Pancreas (tissue), 10 donors: ENCODE measurements around the gene ULK4. TPM values are rescaled to one million over a fixed set of nuclear protein-coding genes. Genes with fewer than 3 reads are reported as not detected.

Source experiments
- ATAC-seq, 4 donors: fragments of 200-7000 bp; cut with Tn5 transposase; one replicate each; pipeline versions ENCODE4 v1.8.0 to v1.9.1; 2020; ENCODE audit warnings: mild to moderate bottlenecking in 4 of 4, moderate library complexity in 4 of 4
- DNase-seq, 6 donors: peaks; one replicate each; pipeline ENCODE4 v3.0.0-alpha.2; 2020
- FAIRE-seq: peaks from 2 replicates; lab custom pipeline; 2012; peaks lifted over from hg19 to GRCh38; lab: Jason Lieb, UNC
- H3K27ac ChIP-seq, 4 donors: fragments of 200-600 bp; sonication (generic); 1 replicate in 3 of 4; 2 replicates in 1 of 4; pipeline versions ENCODE4 v1.5.0 to v1.8.0; 2020
- H3K27me3 ChIP-seq, 4 donors: fragments of 200-600 bp; one replicate each; pipeline ENCODE4 v1.8.0; 2021
- H3K36me3 ChIP-seq, 3 donors: fragments of 200-600 bp; sonication (generic) in 1 of 3; one replicate each; pipeline versions ENCODE4 v1.5.0 to v1.8.0; 2020 to 2021
- H3K4me1 ChIP-seq, 3 donors: fragments of 200-600 bp; one replicate each; pipeline ENCODE4 v1.8.0; 2021
- H3K4me3 ChIP-seq, 4 donors: fragments of 200-600 bp; sonication (generic) in 2 of 4; one replicate each; pipeline versions ENCODE4 v1.5.0 to v1.8.0; 2020 to 2021
- H3K9me3 ChIP-seq, 4 donors: fragments of 200-600 bp; one replicate each; pipeline ENCODE4 v1.8.0; 2021
- WGBS, 2 donors: extraction: QIAGEN DNeasy Blood & Tissue Kit; methylation state at CpG; one replicate each; pipeline ENCODE4 v1.1.7; 2013; 5-methylcytosine and 5-hydroxymethylcytosine counted together
- intact Hi-C, 3 donors: fragments of 100-400 bp; cut with DNase I; formaldehyde crosslinking; loops; one replicate each; pipeline versions ENCODE4 v1.11.1 to v1.14.2; 2022
- polyA plus RNA-seq, 2 donors: library from polyadenylated mRNA; stranded (reverse); fragments of 200-250 nt; gene quantifications; one replicate each; pipeline ENCODE4 v1.2.3, GENCODE V29; 2013
- total RNA-seq, 6 donors: library from RNA; stranded (reverse); fragmentation: NEBNext Ultra II Directional in 4 of 6; extraction: Animal tissue kit (Norgen Biotek cat#: 25700) in 4 of 6; gene quantifications; one replicate each; pipeline versions ENCODE4 v1.2.1 to v1.2.4, GENCODE V29; 2021 to 2023
- TF ChIP-seq, protein P1 (sequence below), 4 donors: fragments of 200-600 bp; sonication (generic) in 3 of 4; IDR thresholded peaks; one replicate each; pipeline versions ENCODE4 v1.5.0 to v1.8.0; 2021; ENCODE audit warnings: antibody characterized with exemption in 4 of 4
- donor health status: healthy with polysubstance abuse.
- donor health status: DM: no; HTN: no; CAD: no; lungs with moderate emphysema.
- donor health status: DM: no; HTN: no; CAD: no.
- donor health status: control.
- donor health status: control.
- donor health status: Bipolar disorder and iron deficiency.
- donor health status: DM: yes; HTN: yes; CAD: no.
- donor health status: DM: no; HTN: no; CAD: no.
- donor health status: DM: no; HTN: no; CAD: no.
- donor health status: DM: yes; HTN: yes; CAD: no.

Gene ULK4
- total and polyA plus RNA-seq, 8 donors = 2.3 to 8.6 (median 4.2) TPM

- ATAC-seq = no peak
- no peak for FAIRE-seq
Measured at GRCh38 chr3:41357271-41357670, 604.6 kb downstream of the ULK4 start.

DNA sequence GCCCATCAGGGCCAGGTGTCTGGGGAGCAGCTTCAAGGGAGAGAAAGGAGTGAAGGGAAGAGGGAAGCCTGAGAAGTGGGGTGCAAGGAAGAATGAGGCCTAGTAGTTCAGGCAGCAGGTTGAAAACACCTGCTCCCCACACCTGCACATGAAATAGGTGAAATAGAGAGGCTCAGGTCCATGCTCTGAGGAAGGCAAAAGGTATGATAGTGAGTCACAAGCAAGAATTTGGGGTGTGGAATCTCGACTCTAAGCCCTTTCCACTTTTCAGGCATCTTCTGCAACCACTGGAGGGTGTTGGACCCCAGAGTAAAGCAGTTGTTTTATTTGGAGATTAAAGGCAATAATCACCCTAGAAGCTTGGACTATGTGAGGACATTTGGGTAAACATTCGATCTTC is 605.1 kb downstream of the ULK4 start:
- no peaks in the 10 kb centered on the region for H3K9me3 ChIP-seq
- no peak overlapping the region for H3K4me3 ChIP-seq
- WGBS, 2 donors = 54 to 74% methylated on average over 2 of the region's 2 CpGs
- intact Hi-C loops = no loop called here
- H3K27me3 ChIP-seq = no peaks in the 10 kb centered on the region
- no peak for DNase-seq
- no peak for ATAC-seq
- H3K27ac ChIP-seq = no peak overlapping the region
- H3K4me1 ChIP-seq = no peaks in the 10 kb centered on the region
- TF ChIP-seq, protein P1, sequence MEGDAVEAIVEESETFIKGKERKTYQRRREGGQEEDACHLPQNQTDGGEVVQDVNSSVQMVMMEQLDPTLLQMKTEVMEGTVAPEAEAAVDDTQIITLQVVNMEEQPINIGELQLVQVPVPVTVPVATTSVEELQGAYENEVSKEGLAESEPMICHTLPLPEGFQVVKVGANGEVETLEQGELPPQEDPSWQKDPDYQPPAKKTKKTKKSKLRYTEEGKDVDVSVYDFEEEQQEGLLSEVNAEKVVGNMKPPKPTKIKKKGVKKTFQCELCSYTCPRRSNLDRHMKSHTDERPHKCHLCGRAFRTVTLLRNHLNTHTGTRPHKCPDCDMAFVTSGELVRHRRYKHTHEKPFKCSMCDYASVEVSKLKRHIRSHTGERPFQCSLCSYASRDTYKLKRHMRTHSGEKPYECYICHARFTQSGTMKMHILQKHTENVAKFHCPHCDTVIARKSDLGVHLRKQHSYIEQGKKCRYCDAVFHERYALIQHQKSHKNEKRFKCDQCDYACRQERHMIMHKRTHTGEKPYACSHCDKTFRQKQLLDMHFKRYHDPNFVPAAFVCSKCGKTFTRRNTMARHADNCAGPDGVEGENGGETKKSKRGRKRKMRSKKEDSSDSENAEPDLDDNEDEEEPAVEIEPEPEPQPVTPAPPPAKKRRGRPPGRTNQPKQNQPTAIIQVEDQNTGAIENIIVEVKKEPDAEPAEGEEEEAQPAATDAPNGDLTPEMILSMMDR (IDR thresholded peaks at IDR 0.05) = no peak
- H3K36me3 ChIP-seq = no peaks in the 10 kb centered on the region
- no peak for FAIRE-seq

More at GRCh38 chr3:41357271-41357670, 604.6 kb downstream of the ULK4 start:
- Histone ChIP-seq H3K4me3 (no peak overlapping the region), H3K27me3 (no peaks in the 10 kb centered on the region), H3K9me3 (no peaks in the 10 kb centered on the region), H3K36me3 (no peaks in the 10 kb centered on the region), H3K4me1 (no peaks in the 10 kb centered on the region), H3K27ac (no peak overlapping the region)
- TF ChIP-seq, protein P1 (IDR thresholded peaks at IDR 0.05) = no peak
- 86 to 91% methylated on average over 9 of the region's 9 CpGs for WGBS, 2 donors
- DNase-seq = no peak
- intact Hi-C loops = no loop called here

DNA sequence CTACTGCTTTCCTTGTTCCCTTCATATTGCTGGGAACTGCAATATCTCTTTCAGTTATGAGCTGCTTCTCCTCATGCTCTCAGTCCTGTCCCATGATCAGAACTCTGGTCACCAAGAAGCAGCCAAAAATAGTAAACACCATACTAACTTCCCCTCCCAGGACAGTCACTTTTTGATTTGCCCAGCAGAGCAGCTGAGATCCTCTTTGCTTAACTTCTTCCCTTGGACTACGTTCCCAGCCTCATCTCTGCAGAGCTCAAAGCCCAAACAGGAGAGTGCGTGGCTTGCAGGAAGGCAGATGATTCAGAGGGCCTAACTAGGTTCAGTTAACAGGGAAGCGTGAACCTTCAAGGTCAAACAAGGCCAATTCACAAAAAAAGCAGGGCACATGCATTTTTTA is 609.4 kb downstream of the ULK4 start:
- intact Hi-C loops = no loop called here
- 89 to 93% methylated on average over 3 of the region's 3 CpGs for WGBS, 2 donors
- ATAC-seq (peak in 2 of 4 donors; percentile 32 to 40), FAIRE-seq (no peak), DNase-seq (no peak)
- Histone ChIP-seq H3K4me1 (no peaks in the 10 kb centered on the region), H3K27ac (no peak overlapping the region), H3K27me3 (no peaks in the 10 kb centered on the region), H3K4me3 (no peak overlapping the region), H3K9me3 (no peaks in the 10 kb centered on the region), H3K36me3 (no peaks in the 10 kb centered on the region)
- TF ChIP-seq, protein P1 (IDR thresholded peaks at IDR 0.05) = no peak

DNA sequence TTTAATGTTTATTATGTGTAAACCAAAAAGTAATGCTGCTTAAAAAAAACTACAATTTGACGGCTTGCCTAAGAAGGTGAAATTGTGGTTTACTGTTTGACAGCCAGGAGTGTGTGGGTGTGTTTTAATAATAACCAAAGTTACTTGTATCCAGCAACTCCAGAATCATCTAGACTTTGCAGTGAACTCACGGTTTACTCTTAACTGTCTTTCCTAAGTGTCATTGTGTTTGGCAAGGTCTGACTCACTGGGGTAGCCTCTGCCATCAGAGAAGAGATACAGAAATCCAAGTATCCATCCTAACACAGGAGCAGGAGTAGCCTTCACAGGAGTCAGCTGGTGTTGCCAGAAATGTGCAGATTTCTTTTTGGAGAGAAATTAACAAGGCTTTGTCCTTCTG is 611.5 kb downstream of the ULK4 start:
- 80 to 83% methylated on average over 2 of the region's 2 CpGs for WGBS, 2 donors
- ATAC-seq (no peak), FAIRE-seq (no peak), DNase-seq (no peak)
- no peaks in the 10 kb centered on the region for H3K9me3 ChIP-seq
- no peak overlapping the region for H3K27ac ChIP-seq
- TF ChIP-seq, protein P1 (IDR thresholded peaks at IDR 0.05) = no peak
- no peaks in the 10 kb centered on the region for H3K36me3 ChIP-seq
- intact Hi-C loops = no loop called here
- no peaks in the 10 kb centered on the region for H3K4me1 ChIP-seq
- H3K4me3 ChIP-seq = no peak overlapping the region
- H3K27me3 ChIP-seq = no peaks in the 10 kb centered on the region

DNA sequence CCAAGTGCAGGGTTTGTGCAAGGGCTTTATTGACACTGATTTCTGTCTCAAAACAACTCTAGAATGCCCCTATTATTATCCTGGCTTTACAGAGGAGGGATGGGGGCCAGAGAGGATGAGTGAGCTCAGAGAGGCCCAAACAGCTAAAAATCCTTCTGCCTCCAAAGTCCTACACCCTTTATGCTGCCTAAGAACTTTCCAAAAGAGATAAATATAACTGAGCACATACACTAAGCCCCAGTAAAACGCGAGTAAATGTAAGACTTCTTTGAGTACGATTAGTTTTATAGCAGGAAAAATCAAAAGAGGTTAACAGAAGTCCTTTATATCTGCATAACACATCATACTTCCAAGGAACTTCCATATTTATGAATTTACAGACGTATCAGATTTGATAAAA is 613.5 kb downstream of the ULK4 start:
- H3K36me3 ChIP-seq = no peaks in the 10 kb centered on the region
- FAIRE-seq = no peak
- intact Hi-C loops = no loop called here

More for the DNA sequence above, 613.5 kb downstream of the ULK4 start:
- WGBS, 2 donors = 77 to 88% methylated on average over 4 of the region's 4 CpGs
- Histone ChIP-seq H3K4me1 (no peaks in the 10 kb centered on the region), H3K4me3 (no peak overlapping the region), H3K27me3 (no peaks in the 10 kb centered on the region), H3K9me3 (no peaks in the 10 kb centered on the region), H3K27ac (no peak overlapping the region)
- no peak for ATAC-seq
- TF ChIP-seq, protein P1 (IDR thresholded peaks at IDR 0.05) = no peak
- no peak for DNase-seq
